ENCODE results near the gene MEF2A. TPM values are rescaled to one million over a fixed set of nuclear protein-coding genes. Genes with fewer than 3 reads are reported as not detected.

The MEF2A gene
- total RNA-seq, 4 donors from 2014 or later: 55.3 to 155 (median 105) TPM

- Histone ChIP-seq H3K4me1 (peaks cover 0 to 5% of the 10 kb centered on the region in 2 donors), H3K36me3 (no peaks in the 10 kb centered on the region), H3K4me3 (replicated peaks in 1 of 3) (no peak overlapping the region), H3K9me3 (no peaks in the 10 kb centered on the region), H3K27ac (no peak overlapping the region), H3K27me3 (no peaks in the 10 kb centered on the region)
- no peak for TF ChIP-seq POLR2A (IDR thresholded peaks at IDR 0.05)
- TF ChIP-seq, protein P1, sequence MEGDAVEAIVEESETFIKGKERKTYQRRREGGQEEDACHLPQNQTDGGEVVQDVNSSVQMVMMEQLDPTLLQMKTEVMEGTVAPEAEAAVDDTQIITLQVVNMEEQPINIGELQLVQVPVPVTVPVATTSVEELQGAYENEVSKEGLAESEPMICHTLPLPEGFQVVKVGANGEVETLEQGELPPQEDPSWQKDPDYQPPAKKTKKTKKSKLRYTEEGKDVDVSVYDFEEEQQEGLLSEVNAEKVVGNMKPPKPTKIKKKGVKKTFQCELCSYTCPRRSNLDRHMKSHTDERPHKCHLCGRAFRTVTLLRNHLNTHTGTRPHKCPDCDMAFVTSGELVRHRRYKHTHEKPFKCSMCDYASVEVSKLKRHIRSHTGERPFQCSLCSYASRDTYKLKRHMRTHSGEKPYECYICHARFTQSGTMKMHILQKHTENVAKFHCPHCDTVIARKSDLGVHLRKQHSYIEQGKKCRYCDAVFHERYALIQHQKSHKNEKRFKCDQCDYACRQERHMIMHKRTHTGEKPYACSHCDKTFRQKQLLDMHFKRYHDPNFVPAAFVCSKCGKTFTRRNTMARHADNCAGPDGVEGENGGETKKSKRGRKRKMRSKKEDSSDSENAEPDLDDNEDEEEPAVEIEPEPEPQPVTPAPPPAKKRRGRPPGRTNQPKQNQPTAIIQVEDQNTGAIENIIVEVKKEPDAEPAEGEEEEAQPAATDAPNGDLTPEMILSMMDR (IDR thresholded peaks at IDR 0.05): no peak
- no peak for DNase-seq
- intact Hi-C loops (cut with DNase I): no loop called here
Measured at GRCh38 chr15:99628374-99629001, 62.7 kb downstream of the MEF2A start.

GRCh38 chr15:99630607-99631131, 64.9 kb downstream of the MEF2A start:
- WGBS, 2 donors: 89 to 90% methylated on average over 7 of the region's 7 CpGs

GRCh38 chr15:99631255-99631654, 65.5 kb downstream of the MEF2A start:
- DNase-seq: no peak
- H3K27me3 ChIP-seq: no peaks in the 10 kb centered on the region
- H3K4me3 ChIP-seq (replicated peaks in 1 of 3): no peak overlapping the region
- H3K27ac ChIP-seq: no peak overlapping the region
- no peaks in the 10 kb centered on the region for H3K36me3 ChIP-seq
- H3K9me3 ChIP-seq: no peaks in the 10 kb centered on the region
- H3K4me1 ChIP-seq: peaks cover 0 to 5% of the 10 kb centered on the region in 2 donors
- intact Hi-C loops (cut with DNase I): no loop called here
- 27 to 50% methylated on average over 2 of the region's 2 CpGs for WGBS, 2 donors
- no peak for TF ChIP-seq POLR2A (IDR thresholded peaks at IDR 0.05)
- TF ChIP-seq, protein P1 (IDR thresholded peaks at IDR 0.05): no peak

More at GRCh38 chr15:99630607-99631131, 64.9 kb downstream of the MEF2A start:
- TF ChIP-seq, protein P1 (IDR thresholded peaks at IDR 0.05): no peak
- no peak for TF ChIP-seq POLR2A (IDR thresholded peaks at IDR 0.05)
- intact Hi-C loops (cut with DNase I): no loop called here
- H3K4me1 ChIP-seq: peaks cover 0 to 5% of the 10 kb centered on the region in 2 donors
- H3K9me3 ChIP-seq: no peaks in the 10 kb centered on the region
- DNase-seq: no peak
- no peak overlapping the region for H3K27ac ChIP-seq
- no peaks in the 10 kb centered on the region for H3K27me3 ChIP-seq
- H3K36me3 ChIP-seq: no peaks in the 10 kb centered on the region
- H3K4me3 ChIP-seq (replicated peaks in 1 of 3): no peak overlapping the region

- 95 to 100% methylated on average over 2 of the region's 2 CpGs for WGBS, 2 donors
Measured at GRCh38 chr15:99632521-99632920, 66.7 kb downstream of the MEF2A start.

GRCh38 chr15:99633655-99634054, 67.9 kb downstream of the MEF2A start:
- H3K27ac ChIP-seq: no peak overlapping the region
- H3K4me1 ChIP-seq: peaks cover 0 to 5% of the 10 kb centered on the region in 2 donors
- intact Hi-C loops (cut with DNase I): no loop called here
- TF ChIP-seq, protein P1 (IDR thresholded peaks at IDR 0.05): no peak
- TF ChIP-seq POLR2A (IDR thresholded peaks at IDR 0.05): no peak
- WGBS, 2 donors: 98 to 99% methylated on average over 2 of the region's 2 CpGs
- H3K27me3 ChIP-seq: no peaks in the 10 kb centered on the region
- no peaks in the 10 kb centered on the region for H3K9me3 ChIP-seq
- H3K4me3 ChIP-seq (replicated peaks in 1 of 3): no peak overlapping the region
- H3K36me3 ChIP-seq: no peaks in the 10 kb centered on the region
- no peak for DNase-seq

More at GRCh38 chr15:99632521-99632920, 66.7 kb downstream of the MEF2A start:
- H3K36me3 ChIP-seq: no peaks in the 10 kb centered on the region
- DNase-seq: no peak
- H3K27me3 ChIP-seq: no peaks in the 10 kb centered on the region
- intact Hi-C loops (cut with DNase I): no loop called here
- peaks cover 0 to 5% of the 10 kb centered on the region in 2 donors for H3K4me1 ChIP-seq
- no peak overlapping the region for H3K4me3 ChIP-seq (replicated peaks in 1 of 3)
- no peak overlapping the region for H3K27ac ChIP-seq
- H3K9me3 ChIP-seq: no peaks in the 10 kb centered on the region
- no peak for TF ChIP-seq POLR2A (IDR thresholded peaks at IDR 0.05)
- TF ChIP-seq, protein P1 (IDR thresholded peaks at IDR 0.05): no peak

All from thyroid gland (tissue), 4 donors.